Tibial nerve (tissue), 4 donors: ENCODE data around the gene NAA25. TPM values are rescaled to one million over a fixed set of nuclear protein-coding genes. Genes with fewer than 3 reads are reported as not detected.

Source experiments
- DNase-seq, 2 donors: peaks; one replicate each; pipeline ENCODE4 v3.0.0-alpha.2; 2019; ENCODE audit warnings: low spot score in 2 of 2
- H3K27ac ChIP-seq, 4 donors: fragments of 200-600 bp; sonication (generic) in 3 of 4; one replicate each; pipeline ENCODE4 v1.5.1; 2017 to 2019; ENCODE audit warnings: mild to moderate bottlenecking in 1 of 4
- H3K27me3 ChIP-seq, 2 donors: fragments of 200-600 bp; sonication (generic) in 1 of 2; one replicate each; pipeline versions ENCODE4 v1.5.1 to v1.6.0; 2017 to 2019
- H3K36me3 ChIP-seq, 3 donors: fragments of 200-600 bp; sonication (generic); one replicate each; pipeline ENCODE4 v1.5.1; 2018 to 2019
- H3K4me1 ChIP-seq, 4 donors: fragments of 200-600 bp; sonication (generic) in 3 of 4; one replicate each; pipeline ENCODE4 v1.5.1; 2017 to 2019
- H3K4me3 ChIP-seq, 4 donors: fragments of 200-600 bp; sonication (generic) in 3 of 4; one replicate each; pipeline ENCODE4 v1.5.1; 2017 to 2019; ENCODE audit warnings: mild to moderate bottlenecking in 1 of 4, moderate library complexity in 1 of 4
- H3K9me3 ChIP-seq, 4 donors: fragments of 200-600 bp; sonication (generic) in 3 of 4; one replicate each; pipeline ENCODE4 v1.5.1; 2017 to 2019
- CTCF ChIP-seq, 5 experiments: fragments of 200-600 bp in 3 of 5; fragments of 450-650 bp in 2 of 5; sonication (generic) in 3 of 5; IDR thresholded peaks; one replicate each; pipeline ENCODE4 v1.5.1; 2016 to 2019; ENCODE audit warnings: antibody characterized with exemption in 5 of 5, mild to moderate bottlenecking in 3 of 5, moderate library complexity in 2 of 5
- EP300 ChIP-seq, 2 donors: sonication (generic); formaldehyde crosslinking; IDR thresholded peaks; one replicate each; pipeline ENCODE4 v1.6.1; 2017; ENCODE audit warnings: antibody characterized with exemption in 2 of 2, mild to moderate bottlenecking in 1 of 2
- POLR2A ChIP-seq, 2 donors: fragments of 450-650 bp; IDR thresholded peaks; one replicate each; pipeline ENCODE4 v1.6.1; 2017; ENCODE audit warnings: antibody characterized with exemption in 2 of 2, mild to moderate bottlenecking in 2 of 2, moderate library complexity in 2 of 2
- WGBS, 2 donors: methylation state at CpG; one replicate each; pipeline ENCODE4 v1.1.5; 2018; 5-methylcytosine and 5-hydroxymethylcytosine counted together
- total RNA-seq, 4 donors: library from RNA; depleted of rRNA; stranded (reverse); fragments of >200 nt; gene quantifications; one replicate each; pipeline ENCODE4 v1.1.0, GENCODE V29; 2016

Gene NAA25
- total RNA-seq, 4 donors from 2014 or later = 22.7 to 40.4 (median 34.2) TPM

GRCh38 chr12:112087055-112087850, 21.3 kb downstream of the NAA25 start:
- DNase-seq = no peak
- Histone ChIP-seq H3K9me3 (no peaks in the 10 kb centered on the region), H3K27ac (no peak overlapping the region), H3K36me3 (peaks cover 0 to 79% (median 18%) of the 10 kb centered on the region in 3 donors), H3K27me3 (no peaks in the 10 kb centered on the region), H3K4me3 (no peak overlapping the region), H3K4me1 (peaks cover 0 to 8% (median 0%) of the 10 kb centered on the region in 4 donors)
- TF ChIP-seq POLR2A (IDR thresholded peaks at IDR 0.05) (no peak), CTCF (IDR thresholded peaks at IDR 0.05) (no peak), EP300 (IDR thresholded peaks at IDR 0.05) (no peak)
- WGBS, 2 donors = 92 to 97% methylated on average over 2 of the region's 2 CpGs

DNA sequence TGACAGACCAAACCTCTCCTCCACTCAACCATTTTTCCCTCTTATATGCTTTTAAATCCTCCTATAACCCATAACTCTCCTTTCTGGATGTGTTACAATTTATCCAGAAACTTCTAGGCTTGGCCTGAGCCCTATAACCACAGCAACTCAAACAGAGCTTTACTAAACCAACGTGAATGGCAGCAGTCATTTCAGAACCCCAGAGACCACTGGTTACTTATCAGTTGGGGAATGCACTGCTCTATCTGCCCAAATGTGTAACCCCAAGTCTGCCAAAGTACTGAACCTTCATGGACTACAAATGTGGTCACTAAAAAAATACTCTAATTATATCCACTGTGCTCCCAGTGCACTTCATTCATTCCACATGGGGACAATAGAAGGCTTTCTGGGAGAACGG, 42.0 kb downstream of the NAA25 start:
- Histone ChIP-seq H3K9me3 (no peaks in the 10 kb centered on the region), H3K36me3 (peaks cover 5 to 100% (median 35%) of the 10 kb centered on the region in 3 donors), H3K27ac (no peak overlapping the region), H3K4me3 (no peak overlapping the region), H3K27me3 (no peaks in the 10 kb centered on the region), H3K4me1 (no peaks in the 10 kb centered on the region)
- DNase-seq = no peak
- WGBS, 2 donors = 64 to 66% methylated on average over 2 of the region's 2 CpGs
- TF ChIP-seq EP300 (IDR thresholded peaks at IDR 0.05) = no peak
- no peak for TF ChIP-seq POLR2A (IDR thresholded peaks at IDR 0.05)
- no peak for TF ChIP-seq CTCF (IDR thresholded peaks at IDR 0.05)

DNA sequence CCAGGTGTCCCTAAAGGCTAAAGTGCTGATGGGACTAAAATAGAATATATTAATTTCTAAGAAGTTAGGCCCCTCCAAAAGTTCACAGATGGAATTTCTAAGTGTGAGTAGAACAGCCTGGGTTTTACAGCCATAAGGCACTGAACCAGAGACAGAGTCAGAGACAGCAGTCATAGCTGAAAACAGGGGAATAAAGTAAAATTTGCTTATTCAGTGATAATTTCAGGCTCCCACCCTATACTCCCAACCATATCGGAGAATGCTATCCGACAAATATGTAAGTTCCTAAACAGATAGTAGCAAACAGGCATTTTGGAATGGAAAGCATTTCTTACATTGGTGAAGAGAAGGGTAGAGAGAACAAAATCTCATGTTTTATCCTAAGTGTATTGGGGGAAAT, 45.3 kb downstream of the NAA25 start:
- H3K27me3 ChIP-seq = no peaks in the 10 kb centered on the region
- no peaks in the 10 kb centered on the region for H3K4me1 ChIP-seq
- no peak overlapping the region for H3K4me3 ChIP-seq
- H3K9me3 ChIP-seq = no peaks in the 10 kb centered on the region
- no peak for TF ChIP-seq POLR2A (IDR thresholded peaks at IDR 0.05)
- TF ChIP-seq CTCF (IDR thresholded peaks at IDR 0.05) = no peak
- TF ChIP-seq EP300 (IDR thresholded peaks at IDR 0.05) = no peak
- DNase-seq = no peak
- peaks cover 0 to 99% (median 20%) of the 10 kb centered on the region in 3 donors for H3K36me3 ChIP-seq
- 98% methylated on average over 2 of the region's 2 CpGs for WGBS, 2 donors
- H3K27ac ChIP-seq = no peak overlapping the region

DNA sequence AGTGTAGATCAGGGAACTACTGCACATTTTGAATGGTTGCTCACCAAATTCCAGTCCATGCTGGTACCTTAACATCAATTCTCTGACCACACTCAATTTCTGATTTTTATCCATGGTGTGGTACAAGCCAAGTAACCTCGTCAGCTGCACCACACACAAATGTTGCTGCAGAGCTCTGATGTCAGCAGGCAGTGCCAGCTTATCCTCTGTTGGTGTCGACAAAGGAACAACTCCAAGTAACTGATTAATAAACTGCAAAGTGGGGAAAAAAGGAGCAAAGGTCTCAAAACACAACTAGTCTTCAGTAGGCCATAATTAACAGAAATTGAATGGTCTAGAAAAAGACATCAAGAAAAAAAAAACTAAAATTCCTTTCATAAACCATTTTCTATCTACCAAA, 47.4 kb downstream of the NAA25 start:
- Histone ChIP-seq H3K4me1 (no peaks in the 10 kb centered on the region), H3K4me3 (no peak overlapping the region), H3K27me3 (no peaks in the 10 kb centered on the region), H3K9me3 (no peaks in the 10 kb centered on the region), H3K27ac (no peak overlapping the region), H3K36me3 (peaks cover 0 to 99% (median 5%) of the 10 kb centered on the region in 3 donors)
- TF ChIP-seq POLR2A (IDR thresholded peaks at IDR 0.05) (no peak), EP300 (IDR thresholded peaks at IDR 0.05) (no peak), CTCF (IDR thresholded peaks at IDR 0.05) (no peak)
- DNase-seq = no peak
- WGBS, 2 donors = 89 to 95% methylated on average over 2 of the region's 2 CpGs

GRCh38 chr12:112049351-112049750, 59.2 kb downstream of the NAA25 start:
- WGBS, 2 donors = 92 to 94% methylated on average over 13 of the region's 13 CpGs
- Histone ChIP-seq H3K9me3 (no peaks in the 10 kb centered on the region), H3K4me1 (no peaks in the 10 kb centered on the region), H3K27ac (no peak overlapping the region), H3K4me3 (no peak overlapping the region), H3K36me3 (peaks cover 0 to 98% (median 8%) of the 10 kb centered on the region in 3 donors), H3K27me3 (no peaks in the 10 kb centered on the region)
- TF ChIP-seq CTCF (IDR thresholded peaks at IDR 0.05) (no peak), EP300 (IDR thresholded peaks at IDR 0.05) (no peak), POLR2A (IDR thresholded peaks at IDR 0.05) (no peak)
- DNase-seq = no peak
